Activated effector memory CD4-positive, alpha-beta T cell treated with anti-CD3 and anti-CD28 coated beads, Interleukin-2, amount 50 U/mL, for 16 hours (primary cell): ENCODE measurements around the gene HCN1.
"Not testable (repeated sequence)": the region's sequence is repeated elsewhere in the genome, so short reads cannot be mapped to it uniquely, and the experiment has no call there.

Experiments
- DNase-seq: peaks from one replicate; pipeline ENCODE4 v3.0.0-alpha.2; 2020

HCN1 gene

DNA sequence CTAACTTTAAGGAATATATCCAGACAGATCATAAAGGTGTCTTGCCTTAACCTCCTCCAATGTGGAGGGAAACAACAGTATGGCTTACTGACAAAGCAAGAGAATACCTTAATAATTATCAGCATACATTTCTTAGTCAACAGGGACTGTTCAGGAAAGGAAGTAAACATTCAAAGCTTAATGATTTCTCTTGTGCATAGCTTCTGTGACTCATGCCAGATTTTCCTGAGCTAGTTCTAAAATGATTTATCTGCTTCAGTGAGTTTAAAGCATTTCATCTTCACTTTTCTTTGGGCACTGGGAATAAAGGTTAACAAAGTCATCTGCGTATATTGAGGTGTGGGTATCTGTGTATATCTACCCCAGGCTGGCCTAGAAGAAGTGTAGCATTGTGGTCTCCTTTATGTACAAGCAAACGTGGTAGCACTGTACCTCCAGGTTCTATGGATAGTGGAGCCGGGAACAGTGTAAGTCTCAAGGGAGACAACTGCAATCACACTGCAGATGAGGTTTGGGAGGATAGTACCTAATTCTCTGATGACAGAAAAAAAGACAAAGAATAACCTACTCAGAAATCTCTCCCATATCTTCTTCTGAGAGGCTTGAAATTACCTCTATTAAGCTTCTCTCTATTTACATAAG, 284.1 kb downstream of the HCN1 start:
- no peak for DNase-seq

GRCh38 chr5:45410304-45410995, 285.7 kb downstream of the HCN1 start:
- DNase-seq: no peak

DNA sequence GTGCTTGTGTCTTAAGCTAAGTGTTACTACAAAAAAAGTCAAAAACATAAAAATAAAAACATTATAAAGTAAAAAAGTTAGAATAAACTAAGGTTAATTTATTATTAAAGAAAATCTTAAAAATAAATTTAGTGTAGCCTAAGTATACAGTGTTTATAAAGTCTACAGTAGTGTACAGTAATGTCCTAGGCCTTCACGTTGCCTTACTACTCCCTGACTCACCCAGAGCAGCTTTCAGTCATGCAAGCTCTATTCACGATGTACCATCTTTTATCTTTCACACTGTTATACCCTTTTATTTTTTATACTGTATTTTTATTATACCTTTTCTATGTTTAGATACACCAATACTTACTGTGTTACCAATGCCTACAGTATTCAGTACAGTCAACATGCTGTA, 288.1 kb downstream of the HCN1 start:
- DNase-seq: no peak

GRCh38 chr5:45402804-45403455, 293.2 kb downstream of the HCN1 start:
- no peak for DNase-seq

- DNase-seq: no peak
These were observed 297.1 kb downstream of the HCN1 start for GRCh38 chr5:45399041-45399440.

GRCh38 chr5:45385321-45386058, 310.7 kb downstream of the HCN1 start:
- no peak for DNase-seq

DNA sequence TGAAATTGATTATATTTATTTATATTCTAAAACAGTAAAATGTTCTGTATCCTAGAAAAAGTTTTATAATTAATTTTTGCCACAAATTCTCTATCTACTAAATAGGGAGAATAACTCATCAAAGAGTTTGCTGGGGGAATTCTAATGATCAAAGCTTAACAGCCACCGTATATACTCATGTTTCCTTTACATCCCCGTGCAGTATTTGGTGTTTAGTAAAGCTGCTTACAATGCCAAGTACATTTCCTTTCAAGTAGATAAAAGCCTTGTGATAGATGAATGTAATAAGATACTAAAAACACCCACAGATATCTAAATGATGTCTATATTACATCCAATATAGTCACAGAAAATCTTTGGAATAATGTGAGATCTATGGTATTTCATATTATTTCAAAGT, 312.2 kb downstream of the HCN1 start:
- DNase-seq: no peak

- DNase-seq: no peak
These were observed 313.6 kb downstream of the HCN1 start for GRCh38 chr5:45382583-45382982.

DNA sequence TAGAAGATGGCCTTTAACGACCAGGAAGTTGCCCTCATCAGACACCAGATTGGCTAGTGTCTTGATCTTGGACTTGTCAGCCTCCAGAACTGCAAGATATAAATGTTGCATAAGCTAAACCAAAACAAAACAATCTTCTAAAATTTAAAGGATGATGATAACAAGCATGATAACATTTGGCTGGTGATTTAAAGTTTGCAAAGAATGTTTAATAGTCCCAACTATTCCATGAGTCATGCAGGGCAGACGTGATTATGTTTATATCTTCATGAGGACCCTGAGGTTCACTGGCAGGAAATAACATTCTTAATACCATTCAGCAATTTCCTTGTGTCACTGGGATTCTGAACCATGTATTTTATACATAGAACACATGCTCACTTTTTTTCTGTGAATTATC, 319.8 kb downstream of the HCN1 start:
- DNase-seq: no peak

GRCh38 chr5:45372629-45373028, 323.6 kb downstream of the HCN1 start:
- DNase-seq: no peak

DNA sequence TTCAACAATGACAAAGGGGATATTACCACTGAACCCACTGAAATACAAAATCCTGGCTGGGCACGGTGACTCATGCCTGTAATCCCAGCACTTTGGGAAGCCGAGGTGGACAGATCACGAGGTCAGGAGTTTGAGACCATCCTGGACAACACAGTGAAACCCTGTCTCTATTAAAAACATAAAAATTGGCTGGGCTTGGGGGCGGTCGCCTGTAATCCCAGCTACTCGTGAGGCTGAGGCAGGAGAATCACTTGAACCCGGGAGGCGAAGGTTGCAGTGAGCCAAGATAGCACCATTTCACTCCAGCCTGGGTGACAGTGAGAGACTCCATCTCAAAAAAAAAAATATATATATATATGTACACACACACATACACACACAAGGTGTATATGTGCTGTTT, 324.8 kb downstream of the HCN1 start:
- DNase-seq: not testable (repeated sequence)

DNA sequence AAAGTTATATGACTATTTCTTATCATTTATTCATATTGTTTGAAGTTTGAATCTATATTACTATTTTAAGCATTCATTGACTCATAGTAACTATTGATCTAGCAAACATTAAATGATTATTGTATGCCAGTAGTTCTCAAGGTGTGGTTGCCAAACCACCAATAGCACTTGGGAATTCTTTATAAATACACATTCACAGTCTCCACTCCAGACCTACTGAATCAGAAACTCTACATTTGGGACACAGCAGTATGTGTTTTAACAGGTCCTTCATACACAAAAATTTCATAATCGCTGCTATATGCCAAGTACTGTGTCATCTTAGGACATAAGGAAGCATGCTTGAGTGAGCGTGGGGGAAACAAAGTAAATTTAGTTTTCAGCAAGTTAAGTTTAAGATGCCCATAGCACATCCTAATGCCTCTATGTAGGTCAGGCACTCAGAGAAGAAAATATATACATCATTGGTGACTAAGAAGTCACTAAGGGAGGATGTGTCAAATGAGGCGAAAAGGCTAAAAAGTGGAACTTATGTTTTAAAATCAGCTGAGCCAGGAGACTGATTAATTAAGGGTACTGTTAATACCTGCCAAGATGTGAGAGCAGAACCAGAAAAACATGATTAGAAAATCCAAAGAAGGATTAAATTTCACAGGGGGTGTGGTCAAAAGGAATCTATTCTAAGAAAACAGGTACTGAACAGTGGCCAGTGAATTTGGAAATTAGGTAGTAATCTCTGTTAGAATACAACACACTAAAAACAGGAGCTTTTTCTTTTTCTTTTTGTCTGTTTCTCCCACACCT, 340.8 kb downstream of the HCN1 start:
- DNase-seq: no peak

DNA sequence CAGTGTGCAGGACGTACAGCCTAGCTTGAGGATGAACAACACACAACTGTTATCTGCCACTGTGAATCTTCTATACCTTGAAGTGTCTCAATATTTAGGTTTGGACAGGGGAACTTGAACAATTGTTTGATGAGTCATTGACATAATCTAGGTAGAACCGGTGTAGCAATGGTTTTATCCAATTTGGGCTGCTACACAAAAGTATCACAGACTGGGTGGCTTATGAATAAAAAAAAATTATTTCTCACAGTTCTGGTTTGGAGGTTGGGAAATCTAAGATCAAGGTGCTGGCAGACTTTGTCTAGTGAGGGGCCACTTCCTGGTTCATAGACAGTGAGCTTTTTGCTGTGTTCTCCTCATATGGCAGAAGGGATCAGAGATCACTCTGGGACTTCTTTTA, 359.7 kb downstream of the HCN1 start:
- no peak for DNase-seq

DNA sequence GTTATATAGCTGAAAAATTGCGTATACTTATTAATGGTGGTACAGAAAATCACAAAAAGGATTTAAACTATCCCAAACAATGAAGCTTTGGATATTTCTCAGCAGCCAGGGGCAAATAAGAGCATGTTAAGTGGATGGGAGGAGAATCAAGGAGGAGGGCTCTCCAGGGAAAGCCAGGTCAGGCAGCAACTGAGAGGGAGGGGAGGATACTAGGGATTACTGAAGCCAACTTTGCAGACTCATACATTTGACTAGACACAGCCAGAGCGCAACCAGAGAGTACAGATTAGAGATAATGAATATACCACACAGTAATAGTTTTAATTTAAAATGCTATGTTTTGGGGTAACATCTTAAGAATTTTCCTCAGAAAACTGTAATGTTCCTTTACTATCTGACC, 360.2 kb downstream of the HCN1 start:
- DNase-seq: no peak

GRCh38 chr5:45335346-45335745, 360.8 kb downstream of the HCN1 start:
- DNase-seq: no peak

- DNase-seq: no peak
These were observed 361.2 kb downstream of the HCN1 start for GRCh38 chr5:45334939-45335338.

DNA sequence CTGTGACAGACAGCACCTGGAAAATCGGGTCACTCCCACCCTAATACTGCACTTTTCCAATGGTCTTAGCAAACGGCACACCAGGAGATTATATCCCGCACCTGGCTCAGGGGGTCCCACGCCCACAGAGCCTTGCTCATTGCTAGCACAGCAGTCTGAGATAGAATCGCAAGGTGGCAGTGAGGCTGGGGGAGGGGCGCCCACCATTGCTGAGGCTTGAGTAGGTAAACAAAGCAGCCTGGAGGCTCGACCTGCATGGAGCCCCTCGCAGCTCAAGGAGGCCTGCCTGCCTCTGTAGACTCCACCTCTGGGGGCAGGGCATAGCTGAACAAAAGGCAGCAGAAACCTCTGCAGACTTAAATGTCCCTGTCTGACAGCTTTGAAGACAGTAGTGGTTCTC, 383.6 kb downstream of the HCN1 start:
- not testable (repeated sequence) for DNase-seq

DNA sequence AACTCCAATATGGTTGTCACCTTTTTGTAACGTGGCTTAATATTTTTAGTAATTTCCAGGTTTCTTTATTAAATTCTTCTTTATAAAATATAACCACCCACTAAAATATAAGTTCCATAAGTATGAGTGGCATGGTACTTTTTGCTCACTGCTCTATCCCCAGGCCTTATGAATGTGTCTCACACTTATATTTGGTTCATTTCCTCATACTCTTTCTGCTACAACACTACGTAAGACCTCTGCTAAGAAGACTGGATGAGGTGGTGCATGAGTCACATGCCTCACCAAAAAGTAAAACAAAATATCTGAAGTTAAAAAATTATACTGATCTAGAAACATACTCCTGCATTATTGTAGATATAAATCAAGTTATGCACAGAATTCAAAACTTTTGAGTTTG, 400.9 kb downstream of the HCN1 start:
- DNase-seq: no peak

DNA sequence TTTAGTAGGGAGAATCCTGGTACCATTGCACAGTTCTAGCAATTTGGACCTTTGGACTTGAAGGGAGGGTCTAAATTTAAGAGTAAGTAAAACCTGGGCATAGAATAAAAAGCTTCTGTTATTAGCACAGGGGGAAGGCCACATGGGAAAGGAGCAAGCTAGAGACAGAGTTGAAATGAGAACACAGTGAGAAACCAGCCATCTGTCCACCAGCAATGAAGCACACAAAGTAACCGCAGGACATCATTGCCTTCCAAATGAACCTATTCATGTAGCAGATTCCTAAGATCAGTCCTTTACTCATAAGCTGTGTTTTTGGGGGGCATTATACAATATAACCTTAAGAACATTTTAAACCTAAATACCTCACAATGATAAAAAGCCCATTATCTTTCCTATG, 407.4 kb downstream of the HCN1 start:
- no peak for DNase-seq

DNA sequence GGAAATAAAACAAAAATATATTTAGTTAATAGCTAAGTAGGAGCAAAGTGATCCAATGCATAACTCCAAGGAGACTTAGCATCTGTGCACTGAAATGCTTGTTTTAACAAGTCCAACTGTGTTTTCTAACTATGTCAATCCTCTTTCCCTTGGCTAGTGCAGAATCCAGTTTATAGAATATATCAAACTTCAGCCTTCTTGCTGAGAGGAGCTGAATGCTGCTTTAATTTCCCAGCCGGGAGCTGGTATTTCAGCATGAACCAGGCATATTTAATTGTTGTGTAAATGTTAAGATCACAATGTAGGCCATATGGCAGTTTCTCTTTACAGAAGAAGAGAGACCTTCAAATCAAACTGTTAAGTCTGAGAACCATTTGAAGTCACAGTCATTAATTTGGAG, 411.7 kb downstream of the HCN1 start:
- no peak for DNase-seq

DNA sequence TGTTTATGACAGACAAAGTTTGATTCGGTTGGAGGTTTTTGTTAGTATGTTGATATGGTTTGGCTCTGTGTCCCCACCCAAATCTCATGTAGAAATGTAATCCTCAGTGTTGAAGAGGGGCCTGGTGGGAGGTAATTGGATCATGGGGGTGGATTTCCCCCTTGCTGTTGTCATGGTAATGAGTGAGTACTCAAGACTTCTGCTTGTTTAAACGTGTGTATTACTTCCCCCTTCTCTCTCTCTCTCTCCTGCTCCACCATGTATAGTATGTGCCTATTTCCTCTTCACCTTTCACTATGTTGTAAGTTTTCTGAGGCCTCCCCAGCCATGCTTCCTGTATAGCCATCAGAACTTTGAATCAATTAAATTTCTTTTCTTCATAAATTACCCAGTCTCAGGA, 415.1 kb downstream of the HCN1 start:
- DNase-seq: no peak

DNA sequence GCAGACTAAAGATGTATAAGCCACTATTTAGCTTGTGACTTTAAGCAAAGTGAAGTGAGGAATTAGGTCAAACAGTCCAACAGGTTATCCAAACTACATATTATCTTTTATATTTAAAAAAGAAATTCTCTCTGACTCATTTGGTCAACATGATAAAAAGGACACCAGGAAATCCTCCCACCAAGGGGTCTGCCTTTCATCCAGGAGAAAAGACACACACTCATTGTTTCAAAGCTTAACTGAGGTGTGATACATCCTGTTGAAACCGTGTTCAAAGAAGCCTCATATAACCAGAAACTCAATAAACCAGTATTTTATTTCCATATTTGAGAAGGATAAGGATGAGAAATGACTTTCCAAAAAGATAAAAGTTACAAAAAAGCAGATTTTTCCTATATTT, 417.1 kb downstream of the HCN1 start:
- no peak for DNase-seq

DNA sequence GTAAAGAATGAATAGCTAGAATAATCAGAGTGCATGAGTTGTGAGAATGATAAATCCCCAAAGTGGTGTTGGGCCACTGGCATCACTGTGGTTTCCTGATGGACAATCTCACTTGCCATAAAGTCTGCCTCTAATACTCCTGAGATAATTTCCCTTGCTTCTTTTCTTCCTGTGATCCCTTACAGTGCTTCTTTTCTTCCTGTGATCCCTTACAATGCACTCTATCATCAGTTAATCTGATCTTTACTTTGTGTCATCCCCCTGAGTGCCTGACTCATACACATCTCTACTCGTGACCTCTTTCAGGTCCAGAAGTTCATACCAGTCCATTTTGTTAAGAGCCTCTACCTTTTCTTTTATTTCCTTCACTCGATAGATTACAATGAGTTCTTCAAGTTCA, 418.3 kb downstream of the HCN1 start:
- no peak for DNase-seq
